ENCODE measurements around the gene TBK1. TPM values are rescaled to one million over a fixed set of nuclear protein-coding genes. Genes with fewer than 3 reads are reported as not detected.

The TBK1 gene
- total RNA-seq: 32.5 and 44.7 TPM in 2 replicates

DNA sequence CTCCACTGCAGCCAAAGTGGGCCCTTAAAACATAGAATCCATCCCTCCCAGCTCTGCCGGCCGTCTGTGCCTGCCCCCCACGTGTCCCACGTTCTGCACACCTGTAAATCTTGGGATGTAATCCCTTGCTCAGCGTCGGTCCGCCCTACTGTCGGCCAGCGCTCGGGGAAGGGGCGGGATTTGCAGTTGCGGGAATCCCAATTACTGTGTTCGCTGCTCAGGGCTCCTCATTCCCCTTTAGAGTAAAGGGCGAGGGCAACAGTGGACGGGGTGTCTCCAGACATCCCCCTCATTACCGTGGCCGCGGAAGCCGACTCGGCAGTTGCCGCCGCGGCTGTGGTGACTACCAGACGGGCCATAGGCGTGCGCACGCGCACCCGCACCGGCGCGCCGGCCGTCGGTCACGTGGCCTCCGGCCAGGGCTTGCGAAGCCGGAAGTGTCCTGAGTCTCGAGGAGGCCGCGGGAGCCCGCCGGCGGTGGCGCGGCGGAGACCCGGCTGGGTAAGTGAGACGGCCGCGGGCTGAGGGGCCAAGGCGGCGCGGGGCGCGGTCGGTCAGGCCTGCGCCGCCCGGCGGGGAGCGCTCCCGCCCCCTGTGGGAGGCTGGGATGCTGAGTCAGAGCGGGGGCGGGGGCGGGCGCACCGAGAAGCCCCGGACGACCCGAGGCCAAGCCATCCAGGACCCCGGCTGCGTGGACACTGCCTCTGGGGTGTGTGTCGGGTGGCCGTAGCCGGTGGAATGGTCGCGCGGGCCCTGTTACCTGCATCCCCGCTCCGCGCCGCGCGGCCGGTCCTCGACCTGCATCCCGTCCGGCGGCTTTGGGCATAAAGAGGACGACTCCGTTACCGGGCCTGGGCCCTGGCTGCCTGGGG lies at the start of gene TBK1:
TSS of gene TBK1 (plus strand) at position 434 of the 872 bp plus-strand sequence. CDS start 3,751 bp downstream, outside the sequence.

DNA sequence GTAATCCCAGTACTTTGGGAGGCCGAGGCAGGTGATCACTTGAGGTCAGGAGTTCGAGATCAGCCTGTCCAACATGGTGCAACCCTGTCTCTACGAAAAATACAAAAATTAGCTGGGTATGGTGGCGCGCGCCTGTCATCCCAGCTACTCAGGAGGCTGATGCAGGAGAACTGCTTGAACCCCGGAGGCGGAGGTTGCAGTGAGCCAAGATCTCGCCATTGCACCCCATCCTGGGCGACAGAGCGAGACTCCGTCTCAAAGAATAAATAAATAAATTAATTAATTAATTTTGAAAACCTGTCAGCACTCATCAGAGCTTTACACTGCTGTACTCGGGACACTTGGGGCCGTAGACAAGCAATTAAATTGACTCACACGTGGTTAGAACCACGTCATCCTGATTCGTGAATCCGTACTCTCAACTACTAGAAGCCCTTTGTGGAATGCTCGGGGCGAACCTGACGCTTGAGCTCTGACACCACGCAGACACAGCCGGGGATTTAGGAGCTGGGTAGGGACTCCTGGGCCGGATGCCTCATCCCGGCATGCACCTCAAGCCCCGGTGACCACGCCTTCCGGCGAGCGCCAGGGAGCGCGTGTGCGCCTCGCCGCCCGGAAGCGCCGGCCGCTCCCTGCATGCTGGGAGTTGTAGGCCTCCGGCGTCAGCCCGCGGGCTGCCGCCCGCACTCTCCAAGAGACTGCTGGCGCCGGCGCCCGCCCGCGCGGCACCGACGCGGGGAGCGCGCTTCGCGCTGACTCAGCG lies 48.0 kb upstream of the TBK1 start, which contains the start of gene XPOT:
TSS of gene XPOT (plus strand) at position 686 of the 763 bp plus-strand sequence. CDS start 5,644 bp downstream, outside the sequence.

Other genes with a start within 250 kb of the TBK1 start
- 6.2 and 7.1 TPM in 2 replicates for gene KICS2, start 229.8 kb upstream of the TBK1 start, total RNA-seq
- under 0.01 and 0.15 TPM in 2 replicates for gene C12orf56, start 61.4 kb upstream of the TBK1 start, total RNA-seq
- gene XPOT, start 47.7 kb upstream of the TBK1 start, total RNA-seq: 67.6 and 83.9 TPM in 2 replicates
- 45.8 and 47.3 TPM in 2 replicates for gene RASSF3, start 158.4 kb downstream of the TBK1 start, total RNA-seq